H9 (cell line): ENCODE results near the gene TH. TPM values are rescaled to one million over a fixed set of nuclear protein-coding genes. Genes with fewer than 3 reads are reported as not detected.

Source experiments
- DNase-seq: peaks from one replicate; pipeline ENCODE4 v3.0.0-alpha.2; 2017
- H2AFZ ChIP-seq: one replicate; pipeline ENCODE4 v1.6.1; 2013; ENCODE audit warnings: mild to moderate bottlenecking, low read length, control low read depth, moderate library complexity
- H2AK5ac ChIP-seq: 2 replicates; pipeline ENCODE4 v1.6.1; 2013; ENCODE audit warnings: low read length, control low read depth, mixed read lengths; ENCODE audit not compliant: insufficient read length
- H2BK120ac ChIP-seq: one replicate; pipeline ENCODE4 v1.6.1; 2013; ENCODE audit warnings: low read depth, mild to moderate bottlenecking, low read length, control low read depth, inconsistent platforms; ENCODE audit not compliant: poor library complexity, severe bottlenecking
- H2BK12ac ChIP-seq: 2 replicates; pipeline ENCODE4 v1.6.1; 2013; ENCODE audit warnings: low read length, control low read depth, mixed read lengths, low read depth; ENCODE audit not compliant: insufficient read length
- H2BK15ac ChIP-seq: 2 replicates; pipeline ENCODE4 v1.6.1; 2013; ENCODE audit warnings: low read depth, low read length, control low read depth
- H2BK20ac ChIP-seq: one replicate; pipeline ENCODE4 v1.6.1; 2013; ENCODE audit warnings: low read depth, mild to moderate bottlenecking, low read length, control low read depth, inconsistent platforms; ENCODE audit not compliant: poor library complexity, severe bottlenecking
- H2BK5ac ChIP-seq: 2 replicates; pipeline ENCODE4 v1.6.1; 2013; ENCODE audit warnings: low read length, control low read depth, mixed read lengths; ENCODE audit not compliant: insufficient read length
- H3K14ac ChIP-seq: 2 replicates; pipeline ENCODE4 v1.6.1; 2013; ENCODE audit warnings: low read length, control low read depth; ENCODE audit not compliant: insufficient read depth
- H3K18ac ChIP-seq: 2 replicates; pipeline ENCODE4 v1.6.1; 2013; ENCODE audit warnings: low read depth, mild to moderate bottlenecking, mixed read lengths, low read length, control low read depth; ENCODE audit not compliant: insufficient read length
- H3K23ac ChIP-seq: 2 replicates; pipeline ENCODE4 v1.6.1; 2013; ENCODE audit warnings: low read length, control low read depth, mixed read lengths, low read depth; ENCODE audit not compliant: insufficient read length
- H3K23me2 ChIP-seq: 2 replicates; pipeline ENCODE4 v1.6.1; 2013; ENCODE audit warnings: low read depth, mild to moderate bottlenecking, mixed read lengths, low read length, control low read depth; ENCODE audit not compliant: insufficient read length, poor library complexity, severe bottlenecking
- H3K27ac ChIP-seq: 2 replicates; pipeline ENCODE4 v1.5.1; 2013; ENCODE audit warnings: low read length, control low read depth, mixed read lengths, low read depth; ENCODE audit not compliant: insufficient read length
- H3K27me3 ChIP-seq: 2 replicates; pipeline ENCODE4 v1.6.1; 2013; ENCODE audit warnings: low read length, control low read depth, inconsistent platforms; ENCODE audit not compliant: insufficient read depth
- H3K4ac ChIP-seq: 2 replicates; pipeline ENCODE4 v1.6.1; 2013; ENCODE audit warnings: low read depth, mild to moderate bottlenecking, control low read depth, inconsistent platforms, low read length, moderate library complexity
- H3K4me1 ChIP-seq: 2 replicates; pipeline ENCODE4 v1.6.1; 2013; ENCODE audit warnings: low read length, control low read depth, inconsistent platforms; ENCODE audit not compliant: insufficient read depth
- H3K4me2 ChIP-seq: 2 replicates; pipeline ENCODE4 v1.6.1; 2013; ENCODE audit warnings: low read length, control low read depth, mixed read lengths; ENCODE audit not compliant: insufficient read length, insufficient read depth
- H3K56ac ChIP-seq: 2 replicates; pipeline ENCODE4 v1.6.1; 2013; ENCODE audit warnings: low read depth, mild to moderate bottlenecking, mixed read lengths, low read length, control low read depth; ENCODE audit not compliant: insufficient read length
- H3K79me1 ChIP-seq: 2 replicates; pipeline ENCODE4 v1.6.1; 2013; ENCODE audit warnings: low read depth, mild to moderate bottlenecking, moderate library complexity, low read length, control low read depth, inconsistent platforms; ENCODE audit not compliant: insufficient read depth, poor library complexity, severe bottlenecking
- H3K79me2 ChIP-seq: 2 replicates; pipeline ENCODE4 v1.6.1; 2013; ENCODE audit warnings: low read length, control low read depth, inconsistent platforms; ENCODE audit not compliant: insufficient read depth
- H3K9ac ChIP-seq: 2 replicates; pipeline ENCODE4 v1.6.1; 2013; ENCODE audit warnings: low read length, control low read depth, mixed read lengths; ENCODE audit not compliant: insufficient read length; ENCODE audit errors: extremely low read depth
- H3K9me3 ChIP-seq: one replicate; pipeline ENCODE4 v1.6.1; 2013; ENCODE audit warnings: low read depth, low read length, inconsistent platforms; ENCODE audit not compliant: control insufficient read depth
- H3T11ph ChIP-seq: one replicate; pipeline ENCODE4 v1.6.1; 2013; ENCODE audit warnings: mild to moderate bottlenecking, low read length, control low read depth, inconsistent platforms
- H4K20me1 ChIP-seq: one replicate; pipeline ENCODE4 v1.6.1; 2013; ENCODE audit not compliant: control insufficient read depth, insufficient read length, insufficient read depth
- H4K5ac ChIP-seq: 2 replicates; pipeline ENCODE4 v1.6.1; 2013; ENCODE audit warnings: low read depth, mild to moderate bottlenecking, mixed read lengths, low read length, control low read depth; ENCODE audit not compliant: insufficient read length
- H4K8ac ChIP-seq: replicated peaks from 2 replicates; pipeline ENCODE4 v1.6.1; 2013; ENCODE audit warnings: low read length, control low read depth, mixed read lengths, low read depth; ENCODE audit not compliant: insufficient read length
- H4K91ac ChIP-seq: 2 replicates; pipeline ENCODE4 v1.6.1; 2013; ENCODE audit warnings: low read depth, mild to moderate bottlenecking, moderate library complexity, mixed read lengths, low read length, control low read depth; ENCODE audit not compliant: insufficient read length
- H3K27ac Mint-ChIP-seq, 3 experiments: 2 replicates in 2 of 3; 3 replicates in 1 of 3; pipeline ENCODE4 v1.8.0; 2020 to 2021; ENCODE audit warnings: mixed read lengths in 3 of 3, mild to moderate bottlenecking in 1 of 3, moderate library complexity in 1 of 3
- H3K27me3 Mint-ChIP-seq: 2 replicates; pipeline ENCODE4 v1.8.0; 2021; ENCODE audit warnings: low read depth, mild to moderate bottlenecking, moderate library complexity, mixed read lengths
- H3K36me3 Mint-ChIP-seq, 3 experiments: 2 replicates in 2 of 3; 3 replicates in 1 of 3; pipeline ENCODE4 v1.8.0; 2020 to 2021; ENCODE audit warnings: low read depth in 3 of 3, mixed read lengths in 3 of 3; ENCODE audit not compliant: insufficient read depth in 1 of 3
- H3K4me1 Mint-ChIP-seq, 2 experiments: 2 replicates each; pipeline ENCODE4 v1.8.0; 2020; ENCODE audit warnings: mixed read lengths in 2 of 2
- H3K4me3 Mint-ChIP-seq, 2 experiments: 2 replicates in 1 of 2; 3 replicates in 1 of 2; pipeline ENCODE4 v1.8.0; 2020 to 2021; ENCODE audit warnings: mild to moderate bottlenecking in 2 of 2, mixed read lengths in 2 of 2, moderate library complexity in 1 of 2
- H3K9me3 Mint-ChIP-seq, 2 experiments: 2 replicates in 1 of 2; 3 replicates in 1 of 2; pipeline ENCODE4 v1.8.0; 2020; ENCODE audit warnings: mild to moderate bottlenecking in 2 of 2, mixed read lengths in 2 of 2, moderate library complexity in 1 of 2
- CTCF ChIP-seq: fragments of 200-600 bp; sonication (generic); conservative IDR thresholded peaks from 3 replicates; pipeline ENCODE4 v1.8.0; 2021; ENCODE audit warnings: antibody characterized with exemption, mild to moderate bottlenecking
- WGBS: extraction: QIAGEN DNeasy Blood & Tissue Kit; methylation state at CpG from one replicate; pipeline ENCODE4 v1.1.7; 2013; ENCODE audit warnings: missing lambda C conversion rate, low lambda C conversion rate, mixed read lengths; ENCODE audit not compliant: insufficient read length; ENCODE audit errors: extremely low coverage; 5-methylcytosine and 5-hydroxymethylcytosine counted together
- total RNA-seq: library from RNA; stranded (reverse); gene quantifications from 2 replicates; pipeline ENCODE4 v1.2.1, GENCODE V29; 2021

Gene TH
- total RNA-seq, 1 experiment from 2014 or later = not detected

GRCh38 chr11:2157294-2158040, 14.1 kb downstream of the TH start:
- no peak overlapping the region for H4K5ac ChIP-seq
- no peak overlapping the region for H2AK5ac ChIP-seq
- no peaks in the 10 kb centered on the region for H4K20me1 ChIP-seq
- H3K79me2 ChIP-seq = no peaks in the 10 kb centered on the region
- no peak overlapping the region for H2BK15ac ChIP-seq
- no peaks in the 10 kb centered on the region for H3K4me1 ChIP-seq
- no peak overlapping the region for H4K91ac ChIP-seq
- no peak overlapping the region for H4K8ac ChIP-seq
- no peak overlapping the region for H3K27ac ChIP-seq
- no peak overlapping the region for H3K4me2 ChIP-seq
- DNase-seq = no peak
- Mint-ChIP-seq H3K27me3 (peaks cover 6% of the 10 kb centered on the region), H3K36me3 (no peaks in the 10 kb centered on the region), H3K27ac (no peak overlapping the region), H3K9me3 (no peaks in the 10 kb centered on the region), H3K4me3 (no peak overlapping the region), H3K4me1 (no peaks in the 10 kb centered on the region)
- no peak overlapping the region for H2BK120ac ChIP-seq
- no peak overlapping the region for H2AFZ ChIP-seq
- H3K79me1 ChIP-seq = no peaks in the 10 kb centered on the region
- H3K18ac ChIP-seq = no peak overlapping the region
- no peak overlapping the region for H3K56ac ChIP-seq
- no peak overlapping the region for H3T11ph ChIP-seq
- no peak overlapping the region for H3K4ac ChIP-seq
- H3K14ac ChIP-seq = no peak overlapping the region
- no peaks in the 10 kb centered on the region for H3K23me2 ChIP-seq
- no peak overlapping the region for H2BK12ac ChIP-seq
- no peak overlapping the region for H3K9ac ChIP-seq
- TF ChIP-seq CTCF = no peak
- H3K9me3 ChIP-seq = no peaks in the 10 kb centered on the region
- H3K27me3 ChIP-seq = no peaks in the 10 kb centered on the region
- no CpG with 5 or more reads among the region's 18 CpGs for WGBS
- H2BK20ac ChIP-seq = no peak overlapping the region
- H2BK5ac ChIP-seq = no peak overlapping the region
- no peak overlapping the region for H3K23ac ChIP-seq
